GM12878 (cell line): ENCODE results near the gene FKBP2. TPM values are rescaled to one million over a fixed set of nuclear protein-coding genes. Genes with fewer than 3 reads are reported as not detected.

ENCODE experiments used
- ATAC-seq: fragments of 200-7000 bp; cut with Tn5 transposase; 3 replicates; pipeline ENCODE4 v1.9.1; 2020; ENCODE audit warnings: mild to moderate bottlenecking, moderate library complexity
- BruUV-seq: library from RNA; stranded (reverse); fragments of 400-500 nt; replicated peaks from 2 replicates; lab custom pipeline; 2021; lab: Mats Ljungman, UMichigan
- CTCF ChIA-PET: fragments of 300-600 bp; sonication (Branson Sonifier 250); formaldehyde crosslinking; extraction: SDS; loops from one replicate; lab custom pipeline; 2021; ENCODE audit warnings: inconsistent platforms; lab: Yijun Ruan, JAX
- POLR2A ChIA-PET: fragments of 350-600 bp; formaldehyde crosslinking; extraction: SDS; loops from one replicate; lab custom pipeline; 2021; ENCODE audit warnings: inconsistent platforms; lab: Charles Lee
- RAD21 ChIA-PET: fragments of 300-600 bp; sonication (Branson Sonifier 250); formaldehyde crosslinking; loops from one replicate; lab custom pipeline; 2023; ENCODE audit warnings: antibody characterized with exemption; ENCODE audit not compliant: unreplicated experiment; lab: Charles Lee
- SMC1A ChIA-PET: fragments of 300-600 bp; sonication (Branson Sonifier 250); formaldehyde crosslinking; loops from one replicate; lab custom pipeline; 2023; ENCODE audit not compliant: unreplicated experiment, uncharacterized antibody; lab: Charles Lee
- DNase-seq: peaks from one replicate; pipeline ENCODE4 v3.0.0-alpha.2; 2011; ENCODE audit warnings: low read depth, low spot score
- FAIRE-seq: peaks from 3 replicates; lab custom pipeline; 2011; peaks lifted over from hg19 to GRCh38; lab: Jason Lieb, UNC
- H2AFZ ChIP-seq: 2 replicates; pipeline ENCODE4 v1.6.0; 2011; ENCODE audit warnings: low read depth, low read length, control low read depth; ENCODE audit not compliant: control insufficient read depth
- H3K27ac ChIP-seq: 2 replicates; pipeline ENCODE4 v1.5.1; 2011; ENCODE audit warnings: control low read depth; ENCODE audit not compliant: control insufficient read depth, insufficient read depth
- H3K27me3 ChIP-seq, 2 experiments: replicated peaks in 1 of 2; 2 replicates each; pipeline versions ENCODE4 v1.6.0 to v1.6.1; 2011; ENCODE audit warnings: low read length in 1 of 2; ENCODE audit not compliant: control insufficient read depth in 2 of 2, insufficient read depth in 2 of 2
- H3K36me3 ChIP-seq, 2 experiments: 2 replicates each; pipeline ENCODE4 v1.5.1; 2011; ENCODE audit warnings: low read length in 1 of 2; ENCODE audit not compliant: control insufficient read depth in 2 of 2, insufficient read depth in 2 of 2
- H3K4me1 ChIP-seq: 2 replicates; pipeline ENCODE4 v1.6.1; 2011; ENCODE audit warnings: mild to moderate bottlenecking, low read length, moderate library complexity, mixed read lengths; ENCODE audit not compliant: control insufficient read depth, insufficient read depth
- H3K4me2 ChIP-seq: 2 replicates; pipeline ENCODE4 v1.6.0; 2011; ENCODE audit warnings: control low read depth; ENCODE audit not compliant: control insufficient read depth, insufficient read depth
- H3K4me3 ChIP-seq: fragments of 200-600 bp; sonication (generic); 2 replicates; pipeline ENCODE4 v1.5.1; 2016
- H3K79me2 ChIP-seq: 2 replicates; pipeline ENCODE4 v1.6.0; 2011; ENCODE audit warnings: low read length; ENCODE audit not compliant: control insufficient read depth, insufficient read depth
- H3K9ac ChIP-seq: 2 replicates; pipeline ENCODE4 v1.8.0; 2011; ENCODE audit warnings: low read length, control low read depth, mixed read lengths; ENCODE audit not compliant: control insufficient read depth, insufficient read depth
- H3K9me3 ChIP-seq: replicated peaks from 3 replicates; pipeline ENCODE4 v1.5.1; 2011; ENCODE audit warnings: mild to moderate bottlenecking, low read length; ENCODE audit not compliant: control insufficient read depth, insufficient read depth
- H4K20me1 ChIP-seq: 2 replicates; pipeline ENCODE4 v1.6.0; 2011; ENCODE audit not compliant: control insufficient read depth, insufficient read depth
- CHD4 ChIP-seq: fragments of 200-600 bp; sonication (generic); IDR thresholded peaks from 2 replicates; pipeline ENCODE4 v1.6.1; 2016; ENCODE audit warnings: mild to moderate bottlenecking
- IKZF1 ChIP-seq: fragments of 450-650 bp; conservative IDR thresholded peaks from 2 replicates; pipeline ENCODE4 v1.6.1; 2017; ENCODE audit warnings: antibody characterized with exemption, mild to moderate bottlenecking
- IKZF2 ChIP-seq, 2 experiments: fragments of 450-650 bp; IDR thresholded peaks; 2 replicates each; pipeline ENCODE4 v1.6.1; 2017; ENCODE audit warnings: mild to moderate bottlenecking in 2 of 2, moderate library complexity in 2 of 2
- RCOR1 ChIP-seq: conservative IDR thresholded peaks from 2 replicates; pipeline ENCODE4 v1.6.1; 2012; ENCODE audit warnings: low read depth, low read length, improper control_type of control experiment
- SP1 ChIP-seq: IDR thresholded peaks from one replicate; pipeline ENCODE4 v1.6.1; 2011; ENCODE audit warnings: low read depth, low read length
- YY1 ChIP-seq: IDR thresholded peaks from 2 replicates; pipeline ENCODE4 v1.6.1; 2011; ENCODE audit warnings: low read depth, mild to moderate bottlenecking, low read length
- WGBS: methylation state at CpG from one replicate; pipeline ENCODE4 v1.1.6; 2016; ENCODE audit warnings: low lambda C conversion rate; ENCODE audit not compliant: insufficient replicate concordance, insufficient coverage; ENCODE audit errors: missing lambda C conversion rate; 5-methylcytosine and 5-hydroxymethylcytosine counted together
- in situ Hi-C: fragments of 300-500 bp; cut with MboI; formaldehyde crosslinking; loops from 9 replicates; pipeline ENCODE4 v1.14.3; 2018; ENCODE audit warnings: mixed read lengths
- intact Hi-C: fragments of 100-400 bp; cut with micrococcal nuclease; formaldehyde crosslinking; loops from one replicate; pipeline ENCODE4 v1.14.2; 2022; ENCODE audit not compliant: unreplicated experiment
- polyA plus RNA-seq, 11 experiments: library from polyadenylated mRNA; depleted of rRNA in 4 of 11; unstranded in 6 of 11; stranded (reverse) in 5 of 11; fragments of >200 nt; fragmentation: Nextera tagmentation in 4 of 11; fragmentation: Illumina TruSeq in 1 of 11; extraction: Ambion mirVana in 4 of 11; extraction: Trizol in 1 of 11; gene quantifications; 1 replicate in 1 of 11; 2 replicates in 10 of 11; pipeline versions ENCODE4 v1.2.1 to v1.2.3, GENCODE V29; 2011 to 2016; ENCODE audit warnings: inconsistent platforms in 2 of 11, missing spikeins in 2 of 11, low read depth in 1 of 11
- total RNA-seq, 4 experiments: library from RNA; depleted of rRNA in 3 of 4; stranded (reverse); fragments of >200 nt in 3 of 4; fragmentation: Illumina TruSeq in 1 of 4; extraction: Trizol in 1 of 4; gene quantifications; 2 replicates each; pipeline versions ENCODE4 v1.2.1 to v1.2.3, GENCODE V29; 2013 to 2021
- TF ChIP-seq, protein P1 (sequence below), 3 experiments: IDR thresholded peaks in 2 of 3; conservative IDR thresholded peaks in 1 of 3; 2 replicates each; pipeline ENCODE4 v1.5.1; 2011; ENCODE audit warnings: low read depth in 3 of 3, low read length in 3 of 3, mild to moderate bottlenecking in 3 of 3, control low read depth in 2 of 3, moderate library complexity in 2 of 3, inconsistent platforms in 1 of 3, mixed read lengths in 1 of 3; ENCODE audit not compliant: control insufficient read depth in 2 of 3, insufficient read depth in 1 of 3; ENCODE audit errors: extremely low read depth in 1 of 3

The FKBP2 gene
- total and polyA plus RNA-seq, 10 of the 15 experiments (the other 5 are each of a cell fraction or from before 2014, with no cell fraction given): 1.8 to 99.7 (median 39.5) TPM

DNA sequence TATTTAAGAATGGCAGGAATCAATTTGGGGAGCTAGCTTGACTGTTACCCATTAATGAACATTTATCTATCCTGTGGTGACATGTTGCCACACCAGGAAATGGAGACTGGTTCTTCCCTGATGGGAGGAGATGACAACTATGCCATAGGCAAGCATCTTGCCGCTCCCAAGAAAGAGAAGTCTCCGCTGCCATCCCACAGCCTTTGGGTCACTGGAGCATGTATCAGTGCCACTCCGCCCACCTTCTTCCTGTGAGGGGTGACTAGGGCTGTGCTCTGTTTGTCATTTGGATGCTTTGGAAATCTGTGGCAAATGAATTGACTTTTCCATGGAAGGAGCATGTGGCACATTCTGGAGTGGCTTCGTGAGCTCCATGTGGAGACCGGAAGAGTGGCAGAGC, 48.5 kb upstream of the FKBP2 start:
- H4K20me1 ChIP-seq: no peaks in the 10 kb centered on the region
- TF ChIP-seq YY1 (no peak), RCOR1 (no peak), IKZF1 (no peak), SP1 (no peak), IKZF2 (IDR thresholded peaks at IDR 0.05) (no peak), CHD4 (no peak)
- TF ChIP-seq, protein P1, sequence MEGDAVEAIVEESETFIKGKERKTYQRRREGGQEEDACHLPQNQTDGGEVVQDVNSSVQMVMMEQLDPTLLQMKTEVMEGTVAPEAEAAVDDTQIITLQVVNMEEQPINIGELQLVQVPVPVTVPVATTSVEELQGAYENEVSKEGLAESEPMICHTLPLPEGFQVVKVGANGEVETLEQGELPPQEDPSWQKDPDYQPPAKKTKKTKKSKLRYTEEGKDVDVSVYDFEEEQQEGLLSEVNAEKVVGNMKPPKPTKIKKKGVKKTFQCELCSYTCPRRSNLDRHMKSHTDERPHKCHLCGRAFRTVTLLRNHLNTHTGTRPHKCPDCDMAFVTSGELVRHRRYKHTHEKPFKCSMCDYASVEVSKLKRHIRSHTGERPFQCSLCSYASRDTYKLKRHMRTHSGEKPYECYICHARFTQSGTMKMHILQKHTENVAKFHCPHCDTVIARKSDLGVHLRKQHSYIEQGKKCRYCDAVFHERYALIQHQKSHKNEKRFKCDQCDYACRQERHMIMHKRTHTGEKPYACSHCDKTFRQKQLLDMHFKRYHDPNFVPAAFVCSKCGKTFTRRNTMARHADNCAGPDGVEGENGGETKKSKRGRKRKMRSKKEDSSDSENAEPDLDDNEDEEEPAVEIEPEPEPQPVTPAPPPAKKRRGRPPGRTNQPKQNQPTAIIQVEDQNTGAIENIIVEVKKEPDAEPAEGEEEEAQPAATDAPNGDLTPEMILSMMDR (IDR thresholded peaks at IDR 0.05 in 2 of 3, conservative IDR thresholded peaks at IDR 0.05 in 1 of 3; ENCODE audit: control insufficient read depth in 2 of 3, extremely low read depth in 1 of 3, insufficient read depth in 1 of 3, low read depth in 3 of 3, low read length in 3 of 3): no peak
- H3K4me1 ChIP-seq: peaks cover 4% of the 10 kb centered on the region; the same call in 1 of the 2 replicates
- H3K9me3 ChIP-seq: no peaks in the 10 kb centered on the region
- H3K79me2 ChIP-seq: peaks cover 32% of the 10 kb centered on the region
- ChIA-PET CTCF (interaction anchor here (0.7 kb wide), 1 partner anchor 112 kb away, joined by 3 read pairs; no protein-coding TSS in a partner anchor), SMC1A (no interaction called here), POLR2A (no interaction called here), RAD21 (interaction anchor here (0.9 kb wide), 1 partner anchor 12 kb away, joined by 5 read pairs; no protein-coding TSS in a partner anchor)
- H2AFZ ChIP-seq: no peak overlapping the region
- in situ Hi-C loops: no loop called here
- no peak for FAIRE-seq
- DNase-seq: no peak
- 91% methylated on average over 5 of the region's 5 CpGs for WGBS
- no peak overlapping the region for H3K4me3 ChIP-seq
- intact Hi-C loops: no loop called here
- peaks cover 29 to 32% of the 10 kb centered on the region in 2 experiments for H3K36me3 ChIP-seq
- H3K27me3 ChIP-seq: no peaks in the 10 kb centered on the region
- H3K27ac ChIP-seq: no peak overlapping the region
- H3K4me2 ChIP-seq: no peak overlapping the region
- no peak overlapping the region for H3K9ac ChIP-seq
- no TSS peak for BruUV-seq
- ATAC-seq: no peak
